NAMALWA (cell line): Measurements from ENCODE around the gene SLC5A3.
A peak's percentile ranks its signal among the peaks of the same experiment; 100 is the strongest.

Experiments
- DNase-seq: peaks from one replicate; pipeline ENCODE4 v3.0.0-alpha.2; 2015; ENCODE audit warnings: low spot score

SLC5A3 gene

GRCh38 chr21:34071683-34072082 lies 1.7 kb upstream of the SLC5A3 start:
- no peak for DNase-seq

GRCh38 chr21:34072145-34073031 lies 990 bp upstream of the SLC5A3 start:
- no peak for DNase-seq

- DNase-seq: no peak
These were observed 438 bp downstream of the SLC5A3 start for GRCh38 chr21:34073749-34074282.

GRCh38 chr21:34074283-34075090 lies 1.1 kb downstream of the SLC5A3 start:
- DNase-seq: peak; percentile 35

- DNase-seq: no peak
These were observed 1.7 kb downstream of the SLC5A3 start for GRCh38 chr21:34075091-34075425.

- DNase-seq: no peak
These were observed 2.6 kb downstream of the SLC5A3 start for GRCh38 chr21:34075760-34076660.

GRCh38 chr21:34076835-34077234 lies 3.5 kb downstream of the SLC5A3 start:
- no peak for DNase-seq

- DNase-seq: no peak
These were observed 4.5 kb downstream of the SLC5A3 start for GRCh38 chr21:34077888-34078287.

GRCh38 chr21:34078915-34079314 lies 5.5 kb downstream of the SLC5A3 start:
- no peak for DNase-seq

GRCh38 chr21:34080710-34081109 lies 7.3 kb downstream of the SLC5A3 start:
- no peak for DNase-seq

- no peak for DNase-seq
These were observed 9.4 kb downstream of the SLC5A3 start for GRCh38 chr21:34082769-34083168.

- no peak for DNase-seq
These were observed 10.0 kb downstream of the SLC5A3 start for GRCh38 chr21:34083357-34083756.

- DNase-seq: no peak
These were observed 11.8 kb downstream of the SLC5A3 start for GRCh38 chr21:34085129-34085528.

GRCh38 chr21:34086887-34087306 lies 13.5 kb downstream of the SLC5A3 start:
- DNase-seq: no peak

GRCh38 chr21:34088752-34089151 lies 15.4 kb downstream of the SLC5A3 start:
- DNase-seq: no peak

- no peak for DNase-seq
These were observed 17.7 kb downstream of the SLC5A3 start for GRCh38 chr21:34091032-34091431.

- peak; percentile 34 for DNase-seq
These were observed 18.2 kb downstream of the SLC5A3 start for GRCh38 chr21:34091607-34092006.

GRCh38 chr21:34092262-34092921 lies 19.0 kb downstream of the SLC5A3 start:
- DNase-seq: no peak

GRCh38 chr21:34093083-34093482 lies 19.7 kb downstream of the SLC5A3 start:
- DNase-seq: no peak

GRCh38 chr21:34094949-34095348 lies 21.6 kb downstream of the SLC5A3 start:
- DNase-seq: no peak

GRCh38 chr21:34097442-34097841 lies 24.1 kb downstream of the SLC5A3 start:
- no peak for DNase-seq
